Measurements from ENCODE around the gene CA11. TPM values are rescaled to one million over a fixed set of nuclear protein-coding genes. Genes with fewer than 3 reads are reported as not detected.
A peak's percentile ranks its signal among the peaks of the same experiment; 100 is the strongest.

Gene CA11
- total RNA-seq, 1 donor from 2014 or later = 9.6 TPM

DNA sequence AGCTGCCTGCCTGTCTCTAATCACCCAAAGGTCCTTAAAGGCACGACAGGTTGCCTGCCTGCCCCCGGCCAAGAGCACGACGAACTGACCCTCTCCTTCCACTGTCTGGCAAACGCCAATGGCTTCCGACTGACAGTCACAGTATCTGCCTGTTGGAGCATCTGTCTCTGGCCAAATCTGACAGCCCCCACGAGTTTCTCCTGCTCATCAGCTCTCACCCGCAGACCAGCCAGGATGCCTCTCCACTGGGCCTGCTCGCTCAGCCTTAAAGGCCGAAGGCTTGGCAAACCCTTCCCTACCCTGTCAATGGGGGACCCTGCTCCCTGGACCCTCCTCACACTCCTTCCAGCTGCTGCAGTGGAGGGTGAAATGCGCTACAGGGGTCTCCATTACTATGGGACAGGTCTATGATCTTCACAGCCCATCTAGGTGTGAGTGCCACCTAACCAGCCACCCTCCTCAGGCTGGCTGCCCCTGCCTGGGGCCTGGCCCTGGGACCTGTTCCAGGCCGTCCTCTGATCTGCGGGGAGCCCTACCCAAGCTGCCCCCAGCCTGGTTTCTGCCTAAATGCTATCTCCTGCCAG is 32.0 kb downstream of the CA11 start:
- Mint-ChIP-seq H3K4me3 (ENCODE audit: low read depth) (no peak overlapping the region), H3K36me3 (ENCODE audit: insufficient read depth) (peaks cover 10% of the 10 kb centered on the region), H3K9me3 (ENCODE audit: low read depth) (no peaks in the 10 kb centered on the region), H3K4me1 (ENCODE audit: low read depth) (peaks cover 28% of the 10 kb centered on the region), H3K27me3 (no peaks in the 10 kb centered on the region), H3K27ac (peak overlapping the region; percentile 90)
- no peak for TF ChIP-seq CTCF (IDR thresholded peaks at IDR 0.05; ENCODE audit: unreplicated experiment)
- no peak for DNase-seq (ENCODE audit: low spot score, unreplicated experiment)

- no peak overlapping the region for H3K4me3 Mint-ChIP-seq (ENCODE audit: low read depth)
- peaks cover 10% of the 10 kb centered on the region for H3K36me3 Mint-ChIP-seq (ENCODE audit: insufficient read depth)
- peak overlapping the region; percentile 90 for H3K27ac Mint-ChIP-seq
- TF ChIP-seq CTCF (IDR thresholded peaks at IDR 0.05; ENCODE audit: unreplicated experiment) = no peak
- no peaks in the 10 kb centered on the region for H3K27me3 Mint-ChIP-seq
- no peak for DNase-seq (ENCODE audit: low spot score, unreplicated experiment)
- H3K9me3 Mint-ChIP-seq (ENCODE audit: low read depth) = no peaks in the 10 kb centered on the region
- peaks cover 26% of the 10 kb centered on the region for H3K4me1 Mint-ChIP-seq (ENCODE audit: low read depth)
Measured at GRCh38 chr19:48613024-48613851, 32.7 kb downstream of the CA11 start.

- Mint-ChIP-seq H3K27ac (no peak overlapping the region), H3K4me3 (ENCODE audit: low read depth) (no peak overlapping the region), H3K27me3 (no peaks in the 10 kb centered on the region), H3K9me3 (ENCODE audit: low read depth) (no peaks in the 10 kb centered on the region), H3K4me1 (ENCODE audit: low read depth) (peaks cover 14% of the 10 kb centered on the region), H3K36me3 (ENCODE audit: insufficient read depth) (peaks cover 8% of the 10 kb centered on the region)
- no peak for TF ChIP-seq CTCF (IDR thresholded peaks at IDR 0.05; ENCODE audit: unreplicated experiment)
- no peak for DNase-seq (ENCODE audit: low spot score, unreplicated experiment)
Measured at GRCh38 chr19:48611872-48612271, 34.1 kb downstream of the CA11 start.

- Mint-ChIP-seq H3K4me3 (ENCODE audit: low read depth) (no peak overlapping the region), H3K27me3 (no peaks in the 10 kb centered on the region), H3K4me1 (ENCODE audit: low read depth) (peaks cover 5% of the 10 kb centered on the region), H3K9me3 (ENCODE audit: low read depth) (no peaks in the 10 kb centered on the region), H3K36me3 (ENCODE audit: insufficient read depth) (no peaks in the 10 kb centered on the region), H3K27ac (no peak overlapping the region)
- DNase-seq (ENCODE audit: low spot score, unreplicated experiment) = no peak
- TF ChIP-seq CTCF (IDR thresholded peaks at IDR 0.05; ENCODE audit: unreplicated experiment) = no peak
Measured at GRCh38 chr19:48609571-48610108, 36.3 kb downstream of the CA11 start.

GRCh38 chr19:48608798-48609263 is 37.2 kb downstream of the CA11 start:
- no peak overlapping the region for H3K4me3 Mint-ChIP-seq (ENCODE audit: low read depth)
- no peak overlapping the region for H3K27ac Mint-ChIP-seq
- H3K4me1 Mint-ChIP-seq (ENCODE audit: low read depth) = peaks cover under 1% of the 10 kb centered on the region
- no peaks in the 10 kb centered on the region for H3K36me3 Mint-ChIP-seq (ENCODE audit: insufficient read depth)
- H3K27me3 Mint-ChIP-seq = no peaks in the 10 kb centered on the region
- peak; percentile 43 for TF ChIP-seq CTCF (IDR thresholded peaks at IDR 0.05; ENCODE audit: unreplicated experiment)
- DNase-seq (ENCODE audit: low spot score, unreplicated experiment) = no peak
- no peaks in the 10 kb centered on the region for H3K9me3 Mint-ChIP-seq (ENCODE audit: low read depth)
